ENCODE results near the gene SATB1. TPM values are rescaled to one million over a fixed set of nuclear protein-coding genes. Genes with fewer than 3 reads are reported as not detected.

Gene SATB1
- polyA plus RNA-seq, 1 donor from 2014 or later = 16.0 TPM

- H3K27ac ChIP-seq (ENCODE audit: low read length) = no peak overlapping the region
- no peaks in the 10 kb centered on the region for H3K79me2 ChIP-seq (replicated peaks; ENCODE audit: insufficient read depth, low read length)
- no peaks in the 10 kb centered on the region for H4K20me1 ChIP-seq (ENCODE audit: insufficient read depth)
- H3K9me2 ChIP-seq (ENCODE audit: insufficient read depth, low read length) = no peaks in the 10 kb centered on the region
- H2AFZ ChIP-seq (ENCODE audit: low read depth, low read length) = no peak overlapping the region
- H3K36me3 ChIP-seq (ENCODE audit: insufficient read depth, low read length) = no peaks in the 10 kb centered on the region
- TF ChIP-seq SMC3 (conservative IDR thresholded peaks at IDR 0.05; ENCODE audit: poor library complexity) (no peak), MXI1 (conservative IDR thresholded peaks at IDR 0.05; ENCODE audit: poor library complexity, severe bottlenecking) (no peak), EZH2 (IDR thresholded peaks at IDR 0.05; ENCODE audit: borderline replicate concordance, insufficient read depth, low read length, poor library complexity, severe bottlenecking) (no peak), TAF1 (IDR thresholded peaks at IDR 0.05; ENCODE audit: low read depth) (no peak), POLR2AphosphoS5 (IDR thresholded peaks at IDR 0.05) (no peak), EP300 (conservative IDR thresholded peaks at IDR 0.05; ENCODE audit: poor library complexity, severe bottlenecking) (no peak), REST (IDR thresholded peaks at IDR 0.05; ENCODE audit: borderline replicate concordance) (no peak), CTCF (IDR thresholded peaks at IDR 0.05; ENCODE audit: poor library complexity, severe bottlenecking) (no peak), RAD21 (conservative IDR thresholded peaks at IDR 0.05) (no peak)
- no peaks in the 10 kb centered on the region for H3K9me3 ChIP-seq (ENCODE audit: low read length)
- no peak overlapping the region for H3K4me3 ChIP-seq (ENCODE audit: low read length)
- H3K4me2 ChIP-seq (ENCODE audit: low read length) = no peak overlapping the region
- no peaks in the 10 kb centered on the region for H3F3A ChIP-seq (ENCODE audit: insufficient read depth, low read length, poor library complexity, severe bottlenecking)
- no peak overlapping the region for H3K9ac ChIP-seq (ENCODE audit: low read length)
- no peaks in the 10 kb centered on the region for H3K27me3 ChIP-seq (ENCODE audit: insufficient read depth, low read depth, low read length)
Observed at GRCh38 chr3:18432752-18433151, 7.6 kb upstream of the SATB1 start.

GRCh38 chr3:18431266-18431665, 6.1 kb upstream of the SATB1 start:
- no peaks in the 10 kb centered on the region for H3K79me2 ChIP-seq (replicated peaks; ENCODE audit: insufficient read depth, low read length)
- H3K36me3 ChIP-seq (ENCODE audit: insufficient read depth, low read length) = no peaks in the 10 kb centered on the region
- H3K9me3 ChIP-seq (ENCODE audit: low read length) = no peaks in the 10 kb centered on the region
- H3K9ac ChIP-seq (ENCODE audit: low read length) = no peak overlapping the region
- no peaks in the 10 kb centered on the region for H3F3A ChIP-seq (ENCODE audit: insufficient read depth, low read length, poor library complexity, severe bottlenecking)
- TF ChIP-seq SMC3 (conservative IDR thresholded peaks at IDR 0.05; ENCODE audit: poor library complexity) (no peak), RAD21 (conservative IDR thresholded peaks at IDR 0.05) (no peak), REST (IDR thresholded peaks at IDR 0.05; ENCODE audit: borderline replicate concordance) (no peak), EZH2 (IDR thresholded peaks at IDR 0.05; ENCODE audit: borderline replicate concordance, insufficient read depth, low read length, poor library complexity, severe bottlenecking) (no peak), EP300 (conservative IDR thresholded peaks at IDR 0.05; ENCODE audit: poor library complexity, severe bottlenecking) (no peak), MXI1 (conservative IDR thresholded peaks at IDR 0.05; ENCODE audit: poor library complexity, severe bottlenecking) (no peak), CTCF (IDR thresholded peaks at IDR 0.05; ENCODE audit: poor library complexity, severe bottlenecking) (no peak), TAF1 (IDR thresholded peaks at IDR 0.05; ENCODE audit: low read depth) (no peak), POLR2AphosphoS5 (IDR thresholded peaks at IDR 0.05) (no peak)
- H3K27ac ChIP-seq (ENCODE audit: low read length) = no peak overlapping the region
- H3K9me2 ChIP-seq (ENCODE audit: insufficient read depth, low read length) = no peaks in the 10 kb centered on the region
- H3K4me3 ChIP-seq (ENCODE audit: low read length) = no peak overlapping the region
- no peak overlapping the region for H2AFZ ChIP-seq (ENCODE audit: low read depth, low read length)
- H3K27me3 ChIP-seq (ENCODE audit: insufficient read depth, low read depth, low read length) = no peaks in the 10 kb centered on the region
- no peaks in the 10 kb centered on the region for H4K20me1 ChIP-seq (ENCODE audit: insufficient read depth)
- H3K4me2 ChIP-seq (ENCODE audit: low read length) = no peak overlapping the region
